Colonic mucosa (tissue), 4 donors: ENCODE measurements around the gene MAB21L3. TPM values are rescaled to one million over a fixed set of nuclear protein-coding genes. Genes with fewer than 3 reads are reported as not detected.
A peak's percentile ranks its signal among the peaks of the same experiment; 100 is the strongest.

Experiments
- DNase-seq: peaks from one replicate; pipeline ENCODE4 v3.0.0-alpha.2; 2020
- H3K27ac ChIP-seq: fragments of 200-600 bp; one replicate; pipeline ENCODE4 v1.8.0; 2021
- H3K27me3 ChIP-seq: fragments of 200-600 bp; one replicate; pipeline ENCODE4 v1.8.0; 2021
- H3K36me3 ChIP-seq: fragments of 200-600 bp; one replicate; pipeline ENCODE4 v1.8.0; 2021
- H3K4me1 ChIP-seq: fragments of 200-600 bp; one replicate; pipeline ENCODE4 v1.8.0; 2021; ENCODE audit warnings: mild to moderate bottlenecking
- H3K4me3 ChIP-seq: fragments of 200-600 bp; one replicate; pipeline ENCODE4 v1.8.0; 2021
- H3K9ac ChIP-seq, 2 donors: one replicate each; pipeline ENCODE4 v1.7.0; 2013; ENCODE audit warnings: control low read depth in 2 of 2, low read depth in 2 of 2, low read length in 2 of 2
- H3K9me3 ChIP-seq: fragments of 200-600 bp; one replicate; pipeline ENCODE4 v1.8.0; 2021
- CTCF ChIP-seq: fragments of 200-600 bp; IDR thresholded peaks from one replicate; pipeline ENCODE4 v1.8.0; 2022; ENCODE audit warnings: antibody characterized with exemption, mild to moderate bottlenecking
- intact Hi-C: fragments of 100-400 bp; cut with DNase I; formaldehyde crosslinking; loops from one replicate; pipeline ENCODE4 v1.14.1; 2022
- total RNA-seq, 2 donors: library from RNA; stranded (reverse); fragmentation: NEBNext Ultra II Directional in 1 of 2; extraction: Animal tissue kit (Norgen Biotek cat#: 25700) in 1 of 2; gene quantifications; one replicate each; pipeline ENCODE4 v1.2.1, GENCODE V29; 2021
- donor health status: healthy.
- donor health status: DM: no; HTN: no; CAD: no.
- donor health status: DM: no; HTN: no; CAD: no.

Gene MAB21L3
- total RNA-seq, 2 donors from 2014 or later, result 3.9 to 4.5 TPM

DNA sequence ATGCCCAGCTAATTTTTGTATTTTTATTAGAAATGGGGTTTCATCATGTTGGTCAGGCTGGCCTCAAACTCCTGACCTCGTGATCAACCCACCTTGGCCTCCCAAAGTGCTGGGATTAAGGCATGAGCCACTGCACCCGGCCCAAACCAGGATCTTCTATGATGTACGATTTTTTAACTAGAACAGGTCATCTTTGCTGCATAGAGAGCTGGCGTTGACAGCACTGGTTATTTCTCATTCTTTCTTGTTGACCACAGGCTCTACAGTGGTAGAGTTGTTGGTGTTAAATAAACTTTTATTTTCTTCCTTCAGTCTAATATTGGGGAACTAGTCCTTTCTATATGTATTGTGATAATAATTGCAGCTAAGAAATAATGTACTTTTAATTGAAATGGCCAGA is 3.8 kb upstream of the MAB21L3 start:
- H3K27ac ChIP-seq, result no peak overlapping the region
- H3K4me1 ChIP-seq, result no peaks in the 10 kb centered on the region
- H3K36me3 ChIP-seq, result no peaks in the 10 kb centered on the region
- DNase-seq, result no peak
- no peak overlapping the region for H3K4me3 ChIP-seq
- intact Hi-C loops, result no loop called here
- no peaks in the 10 kb centered on the region for H3K9me3 ChIP-seq
- H3K27me3 ChIP-seq, result no peaks in the 10 kb centered on the region
- TF ChIP-seq CTCF, result no peak
- no peak overlapping the region for H3K9ac ChIP-seq

- Histone ChIP-seq H3K4me1 (no peaks in the 10 kb centered on the region), H3K9me3 (no peaks in the 10 kb centered on the region), H3K27me3 (no peaks in the 10 kb centered on the region), H3K4me3 (no peak overlapping the region), H3K36me3 (no peaks in the 10 kb centered on the region), H3K27ac (peak overlapping the region; percentile 85), H3K9ac (peak overlapping the region; percentile 36 to 79)
- peak; percentile 62 for DNase-seq
- intact Hi-C loops, result no loop called here
- no peak for TF ChIP-seq CTCF
Measured at GRCh38 chr1:116111524-116112021, 374 bp downstream of the MAB21L3 start.

DNA sequence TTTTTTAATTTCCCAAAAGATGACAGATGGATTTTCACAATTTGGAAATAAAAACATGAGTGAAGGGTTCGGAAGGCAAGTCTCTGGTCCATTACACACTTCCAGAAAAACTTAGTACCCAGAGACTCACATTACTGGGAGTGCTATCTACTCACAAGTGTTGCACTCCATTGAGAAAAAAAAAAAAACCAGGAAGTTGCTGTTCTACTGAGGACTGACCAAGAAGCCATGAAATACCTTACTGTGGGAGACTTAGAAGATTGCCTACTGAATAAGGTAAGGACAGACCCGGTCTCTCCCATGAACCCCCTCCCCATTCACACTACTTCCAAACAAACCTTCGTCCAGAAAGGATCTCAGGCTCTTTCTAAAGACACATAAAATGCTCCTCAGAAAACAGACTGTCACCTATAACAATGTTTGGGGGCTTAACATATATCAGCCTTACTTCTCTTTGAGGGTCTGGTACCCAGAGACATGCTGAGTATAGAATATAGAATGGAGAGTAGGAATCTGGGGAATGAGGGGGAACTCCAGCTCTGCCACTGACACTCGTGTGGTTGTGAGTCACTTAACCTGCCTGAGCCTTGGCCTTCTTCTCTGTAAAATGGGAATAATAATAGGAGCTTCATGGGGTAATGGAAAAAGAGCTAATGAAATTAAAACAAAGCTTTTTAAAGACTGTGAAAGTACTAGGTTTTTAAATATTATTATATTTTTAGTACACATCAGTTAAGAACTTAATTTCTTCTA is 1.4 kb downstream of the MAB21L3 start:
- peak overlapping the region; percentile 85 for H3K27ac ChIP-seq
- H3K9ac ChIP-seq, result no peak overlapping the region
- no peaks in the 10 kb centered on the region for H3K36me3 ChIP-seq
- H3K4me1 ChIP-seq, result no peaks in the 10 kb centered on the region
- TF ChIP-seq CTCF, result no peak
- intact Hi-C loops, result no loop called here
- no peaks in the 10 kb centered on the region for H3K9me3 ChIP-seq
- no peak overlapping the region for H3K4me3 ChIP-seq
- no peaks in the 10 kb centered on the region for H3K27me3 ChIP-seq
- DNase-seq, result no peak

GRCh38 chr1:116113615-116114014 is 2.4 kb downstream of the MAB21L3 start:
- Histone ChIP-seq H3K4me1 (no peaks in the 10 kb centered on the region), H3K27ac (no peak overlapping the region), H3K9me3 (no peaks in the 10 kb centered on the region), H3K27me3 (no peaks in the 10 kb centered on the region), H3K9ac (no peak overlapping the region), H3K36me3 (no peaks in the 10 kb centered on the region), H3K4me3 (no peak overlapping the region)
- TF ChIP-seq CTCF, result no peak
- intact Hi-C loops, result no loop called here
- DNase-seq, result no peak

DNA sequence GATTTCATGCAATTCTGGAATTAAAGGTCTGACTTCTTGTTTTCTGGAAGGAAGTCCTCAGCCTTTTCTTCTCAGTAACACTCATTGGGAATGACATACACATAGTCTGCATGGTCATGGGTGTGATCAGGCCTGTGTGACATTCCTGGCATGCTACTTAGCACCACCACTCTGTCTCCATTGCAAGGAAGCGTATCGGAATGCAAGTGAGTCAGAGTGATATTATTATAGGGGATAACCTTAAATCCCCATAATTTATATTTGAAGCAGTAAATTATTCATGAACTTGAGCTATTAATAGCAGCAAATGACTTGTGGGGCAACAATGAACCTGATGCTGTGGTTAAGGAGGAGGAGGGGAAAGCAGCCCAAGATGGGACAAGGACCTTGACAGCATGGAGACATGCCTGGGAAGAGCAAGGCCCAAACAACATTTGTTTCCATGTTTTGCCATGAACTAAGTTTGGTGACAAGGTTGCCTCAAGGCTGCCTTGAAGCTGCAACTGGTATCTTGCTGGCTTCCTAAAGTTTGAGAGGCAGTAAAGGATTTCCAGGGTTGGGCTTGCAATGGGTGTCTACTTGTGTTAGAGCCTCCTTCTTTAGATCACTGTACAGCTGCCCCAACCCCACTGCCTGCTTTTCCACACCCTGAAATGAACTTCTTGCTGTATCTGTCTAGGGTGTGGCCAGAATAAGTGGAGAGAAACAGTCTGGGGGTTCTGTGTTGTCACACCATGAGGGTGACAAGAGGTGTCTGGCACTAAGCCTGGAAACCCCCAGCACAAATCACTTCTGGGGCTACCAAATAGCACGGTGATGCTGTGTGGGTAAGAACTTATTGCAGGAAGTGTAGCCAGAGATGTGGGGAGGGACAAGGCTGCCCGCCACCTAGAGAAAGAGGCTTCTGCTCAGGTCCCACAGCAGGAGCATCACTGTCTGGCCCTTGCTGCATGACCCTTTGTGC is 4.6 kb downstream of the MAB21L3 start:
- no peak overlapping the region for H3K27ac ChIP-seq
- no peak overlapping the region for H3K4me3 ChIP-seq
- no peaks in the 10 kb centered on the region for H3K36me3 ChIP-seq
- intact Hi-C loops, result no loop called here
- no peak for DNase-seq
- H3K4me1 ChIP-seq, result no peaks in the 10 kb centered on the region
- H3K9ac ChIP-seq, result no peak overlapping the region
- H3K27me3 ChIP-seq, result no peaks in the 10 kb centered on the region
- H3K9me3 ChIP-seq, result no peaks in the 10 kb centered on the region
- no peak for TF ChIP-seq CTCF
